A549 (cell line): ENCODE measurements around the gene C12orf75. TPM values are rescaled to one million over a fixed set of nuclear protein-coding genes. Genes with fewer than 3 reads are reported as not detected.

ENCODE experiments used
- ATAC-seq, 2 experiments: fragments of 200-7000 bp in 1 of 2; fragments of >200 bp in 1 of 2; cut with Nextera tagmentation in 1 of 2; cut with Tn5 transposase in 1 of 2; 3 replicates each; pipeline versions ENCODE4 v1.8.0 to v1.9.1; 2018 to 2020; ENCODE audit warnings: mild to moderate bottlenecking in 1 of 2, moderate library complexity in 1 of 2
- CTCF ChIA-PET: fragments of 300-600 bp; sonication (Branson Sonifier 250); formaldehyde crosslinking; extraction: SDS; loops from one replicate; lab custom pipeline; 2021; ENCODE audit warnings: antibody characterized with exemption, inconsistent platforms; lab: Yijun Ruan, JAX
- POLR2A ChIA-PET: fragments of 350-600 bp; formaldehyde crosslinking; extraction: SDS; loops from one replicate; lab custom pipeline; 2021; ENCODE audit warnings: antibody characterized with exemption, inconsistent platforms; lab: Yijun Ruan, JAX
- DNase-seq, 2 experiments: peaks; one replicate each; pipeline versions ENCODE4 v3.0.0 to v3.0.0-alpha.2; 2011 to 2016; ENCODE audit warnings: low read depth in 1 of 2, low spot score in 1 of 2
- FAIRE-seq: peaks from 2 replicates; lab custom pipeline; 2011; peaks lifted over from hg19 to GRCh38; lab: Jason Lieb, UNC
- H3K27ac ChIP-seq, 2 experiments: fragments of >200 bp; sonication (Bioruptor Twin); formaldehyde crosslinking; 3 replicates each; pipeline ENCODE4 v1.5.1; 2016 to 2017
- H3K4me1 ChIP-seq: fragments of >200 bp; sonication (Bioruptor Twin); formaldehyde crosslinking; 3 replicates; pipeline ENCODE4 v1.6.1; 2016
- H3K4me2 ChIP-seq: fragments of >200 bp; sonication (Bioruptor Twin); formaldehyde crosslinking; 3 replicates; pipeline ENCODE4 v1.6.1; 2016
- H3K4me3 ChIP-seq: fragments of >200 bp; sonication (Bioruptor Twin); formaldehyde crosslinking; 3 replicates; pipeline ENCODE4 v1.5.1; 2016
- H3K9me3 ChIP-seq: fragments of >200 bp; sonication (Bioruptor Twin); formaldehyde crosslinking; 3 replicates; pipeline ENCODE4 v1.6.1; 2016
- BHLHE40 ChIP-seq: IDR thresholded peaks from 2 replicates; pipeline ENCODE4 v1.6.1; 2012; ENCODE audit warnings: low read depth, low read length, inconsistent platforms
- CBX8 ChIP-seq: fragments of 200-600 bp; sonication (generic); IDR thresholded peaks from 2 replicates; pipeline ENCODE4 v1.6.1; 2016
- EHF ChIP-seq: fragments of 250-450 bp; sonication (Bioruptor Pico); IDR thresholded peaks from 2 replicates; pipeline ENCODE4 v1.5.0; 2020; ENCODE audit warnings: mild to moderate bottlenecking
- FOSB ChIP-seq: fragments of 250-450 bp; sonication (Bioruptor Pico); IDR thresholded peaks from 2 replicates; pipeline ENCODE4 v1.5.0; 2020; ENCODE audit warnings: mild to moderate bottlenecking, moderate library complexity
- GATA3 ChIP-seq: IDR thresholded peaks from 2 replicates; pipeline ENCODE4 v1.6.1; 2012; ENCODE audit warnings: borderline replicate concordance
- HOXA7 ChIP-seq: fragments of 250-450 bp; sonication (Bioruptor Pico); IDR thresholded peaks from 2 replicates; pipeline ENCODE4 v1.5.0; 2020; ENCODE audit warnings: mild to moderate bottlenecking, moderate library complexity
- NFE2L2 ChIP-seq: fragments of 150-350 bp; conservative IDR thresholded peaks from 2 replicates; pipeline ENCODE4 v1.6.1; 2014; ENCODE audit warnings: low read length
- NPAS2 ChIP-seq: fragments of 250-450 bp; sonication (Bioruptor Pico); IDR thresholded peaks from 2 replicates; pipeline ENCODE4 v1.8.0; 2022; ENCODE audit warnings: mild to moderate bottlenecking, moderate library complexity, borderline replicate concordance
- POLR2A ChIP-seq: IDR thresholded peaks from 2 replicates; pipeline ENCODE4 v1.6.1; 2012; ENCODE audit warnings: mild to moderate bottlenecking, low read length
- RFX5 ChIP-seq: fragments of 450-650 bp; IDR thresholded peaks from 2 replicates; pipeline ENCODE4 v1.7.1; 2014; ENCODE audit warnings: antibody characterized with exemption, mild to moderate bottlenecking, moderate library complexity
- SREBF2 ChIP-seq: fragments of 450-650 bp; IDR thresholded peaks from 2 replicates; pipeline ENCODE4 v1.6.1; 2014; ENCODE audit warnings: mild to moderate bottlenecking, moderate library complexity
- ZFP36 ChIP-seq: fragments of 450-650 bp; IDR thresholded peaks from 2 replicates; pipeline ENCODE4 v1.6.1; 2014; ENCODE audit warnings: borderline replicate concordance; ENCODE audit not compliant: partially characterized antibody
- ZSCAN20 ChIP-seq: fragments of 250-450 bp; sonication (Bioruptor Pico); IDR thresholded peaks from 2 replicates; pipeline ENCODE4 v1.8.0; 2022; ENCODE audit warnings: mild to moderate bottlenecking, moderate library complexity
- WGBS: methylation state at CpG from one replicate; pipeline ENCODE4 v1.1.6; 2017; ENCODE audit errors: missing lambda C conversion rate; 5-methylcytosine and 5-hydroxymethylcytosine counted together
- polyA plus RNA-seq, 4 experiments: library from polyadenylated mRNA; depleted of rRNA in 3 of 4; stranded (reverse); fragments of >200 nt; fragmentation: RNase III in 1 of 4; extraction: RNeasy Plus Mini Kit Qiagen cat#74134 plus additional on column Dnase treatment in 1 of 4; gene quantifications; 2 replicates in 3 of 4; 3 replicates in 1 of 4; pipeline ENCODE4 v1.2.3, GENCODE V29; 2011 to 2017
- TF ChIP-seq, protein P1 (sequence below): IDR thresholded peaks from 2 replicates; pipeline ENCODE4 v1.6.1; 2012
- TF ChIP-seq, protein P2 (sequence below): IDR thresholded peaks from 2 replicates; pipeline ENCODE4 v1.6.1; 2012; ENCODE audit warnings: low read depth, borderline replicate concordance
- TF ChIP-seq, protein P3 (sequence below): fragments of 200-600 bp; sonication (generic); IDR thresholded peaks from 2 replicates; pipeline ENCODE4 v1.6.1; 2016; ENCODE audit warnings: antibody characterized with exemption, mild to moderate bottlenecking, moderate library complexity
- TF ChIP-seq, protein P4 (sequence below): fragments of >200 bp; sonication (Bioruptor Twin); formaldehyde crosslinking; IDR thresholded peaks from 2 replicates; pipeline ENCODE4 v1.6.1; 2016
- TF ChIP-seq, protein P5 (sequence below): fragments of 250-450 bp; sonication (Bioruptor Pico); IDR thresholded peaks from 2 replicates; pipeline ENCODE4 v1.5.0; 2020; ENCODE audit warnings: low read depth, mild to moderate bottlenecking, moderate library complexity
- TF ChIP-seq, protein P6 (sequence below): fragments of 450-650 bp; IDR thresholded peaks from 2 replicates; pipeline ENCODE4 v1.6.1; 2014; ENCODE audit warnings: antibody characterized with exemption
- TF ChIP-seq, protein P7 (sequence below): fragments of 250-450 bp; sonication (Bioruptor Pico); IDR thresholded peaks from 2 replicates; pipeline ENCODE4 v1.5.0; 2021; ENCODE audit warnings: mild to moderate bottlenecking, moderate library complexity, borderline replicate concordance
- TF ChIP-seq, protein P8 (sequence below): fragments of >200 bp; sonication (Bioruptor Twin); formaldehyde crosslinking; IDR thresholded peaks from 3 replicates; pipeline ENCODE4 v1.5.1; 2016
- TF ChIP-seq, protein P9 (sequence below): fragments of >200 bp; sonication (Bioruptor Twin); formaldehyde crosslinking; IDR thresholded peaks from 3 replicates; pipeline ENCODE4 v1.6.1; 2016

The C12orf75 gene
- polyA plus RNA-seq, 2 of the 4 experiments (the other 2 are of a cell fraction): 210 to 298 TPM

DNA sequence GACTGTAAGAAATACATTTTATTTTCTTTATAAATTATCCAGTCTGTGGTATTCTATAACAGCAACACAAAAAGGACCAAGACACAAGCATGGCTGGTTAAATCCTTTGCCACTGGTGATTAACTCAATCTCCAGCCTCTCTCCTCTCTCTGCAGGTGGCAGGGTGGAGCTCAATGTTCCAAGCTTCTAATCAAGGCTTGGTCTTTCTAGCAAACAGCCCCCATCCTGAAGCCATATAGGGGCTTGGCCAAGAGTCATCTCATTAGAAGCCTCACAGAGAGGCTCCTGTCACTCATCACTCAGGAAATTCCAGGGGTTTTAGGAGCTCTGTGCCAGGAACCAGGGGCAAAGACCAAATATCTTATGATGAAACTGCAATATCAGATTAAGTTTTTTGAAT, 12.0 kb downstream of the C12orf75 start:
- POLR2A ChIA-PET: no interaction called here
- TF ChIP-seq, protein P1, sequence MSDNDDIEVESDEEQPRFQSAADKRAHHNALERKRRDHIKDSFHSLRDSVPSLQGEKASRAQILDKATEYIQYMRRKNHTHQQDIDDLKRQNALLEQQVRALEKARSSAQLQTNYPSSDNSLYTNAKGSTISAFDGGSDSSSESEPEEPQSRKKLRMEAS: no peak
- TF ChIP-seq POLR2A: no peak
- H3K9me3 ChIP-seq: peaks cover 8% of the 10 kb centered on the region; the same call in 2 of the 3 replicates
- CTCF ChIA-PET: interaction anchor here (1.3 to 1.5 kb wide), 2 partner anchors 10 to 22 kb away, joined by 3 to 4 read pairs; no protein-coding TSS in a partner anchor
- no peak for FAIRE-seq
- 0 out of 3 replicates have a peak overlapping the region, but pooled peaks have one; percentile 8 for H3K4me2 ChIP-seq
- DNase-seq: no peak
- 0 out of 6 replicates have a peak, but pooled peaks of 1 of the 2 experiments have one; percentile 34 for ATAC-seq
- H3K4me3 ChIP-seq: no peak overlapping the region
- peaks cover 16% of the 10 kb centered on the region for H3K4me1 ChIP-seq
- peak overlapping the region in 1 of 2 experiments; percentile 7; a peak in 1 of 6 replicates for H3K27ac ChIP-seq

DNA sequence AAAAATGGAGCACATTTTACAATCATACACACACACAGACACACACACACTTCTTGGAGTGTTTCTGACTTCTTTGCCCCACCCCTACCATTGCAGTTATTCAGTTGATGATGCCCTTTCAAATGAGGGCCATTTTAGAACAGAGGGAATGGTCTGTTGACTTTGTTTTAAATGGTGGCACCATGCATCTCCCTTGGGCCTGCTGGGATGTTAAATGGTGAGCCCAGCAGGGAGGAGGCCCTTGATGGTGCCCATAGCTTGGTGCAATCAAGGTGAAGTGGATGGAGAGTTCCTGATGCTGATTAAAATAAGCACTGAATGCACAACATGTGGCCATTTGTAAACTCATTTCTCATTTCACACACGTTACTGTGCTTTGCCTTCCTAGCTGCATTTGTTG, 13.3 kb downstream of the C12orf75 start:
- peaks cover 8% of the 10 kb centered on the region; the same call in 2 of the 3 replicates for H3K9me3 ChIP-seq
- no peak for DNase-seq
- H3K4me1 ChIP-seq: peaks cover 13% of the 10 kb centered on the region; the same call in 2 of the 3 replicates
- WGBS: 97% methylated on average over 1 of the region's 1 CpG
- no peak overlapping the region for H3K27ac ChIP-seq
- no peak for ATAC-seq
- no peak overlapping the region for H3K4me3 ChIP-seq
- ChIA-PET POLR2A (no interaction called here), CTCF (interaction anchor here (0.9 to 1.3 kb wide), 2 partner anchors 8 to 39 kb away, joined by 3 to 5 read pairs; no protein-coding TSS in a partner anchor)
- H3K4me2 ChIP-seq: no peak overlapping the region
- no peak for TF ChIP-seq ZSCAN20 (CRISPR knock-in tag)
- FAIRE-seq: peak; percentile 7

DNA sequence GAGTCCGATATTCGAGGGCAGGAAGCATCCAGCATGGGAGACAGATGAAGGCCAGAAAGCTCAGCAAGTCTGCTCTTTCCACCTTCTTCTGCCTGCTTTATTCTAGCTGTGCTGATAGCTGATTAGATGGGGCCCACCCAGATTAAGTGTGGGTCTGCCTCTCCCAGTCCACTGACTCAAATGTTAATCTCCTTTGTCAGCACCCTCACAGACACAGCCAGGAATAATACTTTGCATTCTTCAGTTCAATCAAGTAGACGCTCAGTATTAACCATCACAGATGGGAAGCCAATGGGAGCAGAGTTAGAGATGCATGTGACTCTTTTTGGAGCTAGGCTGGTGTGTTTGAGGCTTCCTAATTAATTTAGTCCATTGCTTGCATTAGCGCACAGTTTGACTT, 17.0 kb downstream of the C12orf75 start:
- DNase-seq (no peak), FAIRE-seq (no peak), ATAC-seq (no peak)
- no peak overlapping the region for H3K4me3 ChIP-seq
- H3K4me1 ChIP-seq: peaks cover 20% of the 10 kb centered on the region
- no peaks in the 10 kb centered on the region for H3K9me3 ChIP-seq
- ChIA-PET CTCF (interaction anchor here (0.7 to 1.9 kb wide), 4 partner anchors 9 to 389 kb away, joined by 3 to 5 read pairs (median 3); partner anchors contain the start of gene SLC41A2), POLR2A (no interaction called here)
- WGBS: 94% methylated on average over 4 of the region's 4 CpGs
- H3K27ac ChIP-seq: peak overlapping the region in 1 of 2 experiments; percentile 29; a peak in 1 of 6 replicates
- H3K4me2 ChIP-seq: no peak overlapping the region
- no peak for TF ChIP-seq HOXA7 (CRISPR knock-in tag)
- TF ChIP-seq, protein P2, sequence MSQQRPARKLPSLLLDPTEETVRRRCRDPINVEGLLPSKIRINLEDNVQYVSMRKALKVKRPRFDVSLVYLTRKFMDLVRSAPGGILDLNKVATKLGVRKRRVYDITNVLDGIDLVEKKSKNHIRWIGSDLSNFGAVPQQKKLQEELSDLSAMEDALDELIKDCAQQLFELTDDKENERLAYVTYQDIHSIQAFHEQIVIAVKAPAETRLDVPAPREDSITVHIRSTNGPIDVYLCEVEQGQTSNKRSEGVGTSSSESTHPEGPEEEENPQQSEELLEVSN: no peak
- TF ChIP-seq NFE2L2: no peak
- no peak for TF ChIP-seq EHF
- TF ChIP-seq, protein P3, sequence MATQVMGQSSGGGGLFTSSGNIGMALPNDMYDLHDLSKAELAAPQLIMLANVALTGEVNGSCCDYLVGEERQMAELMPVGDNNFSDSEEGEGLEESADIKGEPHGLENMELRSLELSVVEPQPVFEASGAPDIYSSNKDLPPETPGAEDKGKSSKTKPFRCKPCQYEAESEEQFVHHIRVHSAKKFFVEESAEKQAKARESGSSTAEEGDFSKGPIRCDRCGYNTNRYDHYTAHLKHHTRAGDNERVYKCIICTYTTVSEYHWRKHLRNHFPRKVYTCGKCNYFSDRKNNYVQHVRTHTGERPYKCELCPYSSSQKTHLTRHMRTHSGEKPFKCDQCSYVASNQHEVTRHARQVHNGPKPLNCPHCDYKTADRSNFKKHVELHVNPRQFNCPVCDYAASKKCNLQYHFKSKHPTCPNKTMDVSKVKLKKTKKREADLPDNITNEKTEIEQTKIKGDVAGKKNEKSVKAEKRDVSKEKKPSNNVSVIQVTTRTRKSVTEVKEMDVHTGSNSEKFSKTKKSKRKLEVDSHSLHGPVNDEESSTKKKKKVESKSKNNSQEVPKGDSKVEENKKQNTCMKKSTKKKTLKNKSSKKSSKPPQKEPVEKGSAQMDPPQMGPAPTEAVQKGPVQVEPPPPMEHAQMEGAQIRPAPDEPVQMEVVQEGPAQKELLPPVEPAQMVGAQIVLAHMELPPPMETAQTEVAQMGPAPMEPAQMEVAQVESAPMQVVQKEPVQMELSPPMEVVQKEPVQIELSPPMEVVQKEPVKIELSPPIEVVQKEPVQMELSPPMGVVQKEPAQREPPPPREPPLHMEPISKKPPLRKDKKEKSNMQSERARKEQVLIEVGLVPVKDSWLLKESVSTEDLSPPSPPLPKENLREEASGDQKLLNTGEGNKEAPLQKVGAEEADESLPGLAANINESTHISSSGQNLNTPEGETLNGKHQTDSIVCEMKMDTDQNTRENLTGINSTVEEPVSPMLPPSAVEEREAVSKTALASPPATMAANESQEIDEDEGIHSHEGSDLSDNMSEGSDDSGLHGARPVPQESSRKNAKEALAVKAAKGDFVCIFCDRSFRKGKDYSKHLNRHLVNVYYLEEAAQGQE: no peak
- TF ChIP-seq, protein P4, sequence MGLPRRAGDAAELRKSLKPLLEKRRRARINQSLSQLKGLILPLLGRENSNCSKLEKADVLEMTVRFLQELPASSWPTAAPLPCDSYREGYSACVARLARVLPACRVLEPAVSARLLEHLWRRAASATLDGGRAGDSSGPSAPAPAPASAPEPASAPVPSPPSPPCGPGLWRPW: no peak
- no peak for TF ChIP-seq GATA3
- TF ChIP-seq, protein P5, sequence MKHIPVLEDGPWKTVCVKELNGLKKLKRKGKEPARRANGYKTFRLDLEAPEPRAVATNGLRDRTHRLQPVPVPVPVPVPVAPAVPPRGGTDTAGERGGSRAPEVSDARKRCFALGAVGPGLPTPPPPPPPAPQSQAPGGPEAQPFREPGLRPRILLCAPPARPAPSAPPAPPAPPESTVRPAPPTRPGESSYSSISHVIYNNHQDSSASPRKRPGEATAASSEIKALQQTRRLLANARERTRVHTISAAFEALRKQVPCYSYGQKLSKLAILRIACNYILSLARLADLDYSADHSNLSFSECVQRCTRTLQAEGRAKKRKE: no peak
- TF ChIP-seq BHLHE40: no peak
- TF ChIP-seq, protein P6, sequence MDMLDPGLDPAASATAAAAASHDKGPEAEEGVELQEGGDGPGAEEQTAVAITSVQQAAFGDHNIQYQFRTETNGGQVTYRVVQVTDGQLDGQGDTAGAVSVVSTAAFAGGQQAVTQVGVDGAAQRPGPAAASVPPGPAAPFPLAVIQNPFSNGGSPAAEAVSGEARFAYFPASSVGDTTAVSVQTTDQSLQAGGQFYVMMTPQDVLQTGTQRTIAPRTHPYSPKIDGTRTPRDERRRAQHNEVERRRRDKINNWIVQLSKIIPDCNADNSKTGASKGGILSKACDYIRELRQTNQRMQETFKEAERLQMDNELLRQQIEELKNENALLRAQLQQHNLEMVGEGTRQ: no peak
- TF ChIP-seq SREBF2: no peak
- TF ChIP-seq, protein P7, sequence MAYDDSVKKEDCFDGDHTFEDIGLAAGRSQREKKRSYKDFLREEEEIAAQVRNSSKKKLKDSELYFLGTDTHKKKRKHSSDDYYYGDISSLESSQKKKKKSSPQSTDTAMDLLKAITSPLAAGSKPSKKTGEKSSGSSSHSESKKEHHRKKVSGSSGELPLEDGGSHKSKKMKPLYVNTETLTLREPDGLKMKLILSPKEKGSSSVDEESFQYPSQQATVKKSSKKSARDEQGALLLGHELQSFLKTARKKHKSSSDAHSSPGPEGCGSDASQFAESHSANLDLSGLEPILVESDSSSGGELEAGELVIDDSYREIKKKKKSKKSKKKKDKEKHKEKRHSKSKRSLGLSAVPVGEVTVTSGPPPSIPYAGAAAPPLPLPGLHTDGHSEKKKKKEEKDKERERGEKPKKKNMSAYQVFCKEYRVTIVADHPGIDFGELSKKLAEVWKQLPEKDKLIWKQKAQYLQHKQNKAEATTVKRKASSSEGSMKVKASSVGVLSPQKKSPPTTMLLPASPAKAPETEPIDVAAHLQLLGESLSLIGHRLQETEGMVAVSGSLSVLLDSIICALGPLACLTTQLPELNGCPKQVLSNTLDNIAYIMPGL: no peak
- TF ChIP-seq FOSB (CRISPR knock-in tag): no peak
- TF ChIP-seq CBX8: no peak
- TF ChIP-seq, protein P8, sequence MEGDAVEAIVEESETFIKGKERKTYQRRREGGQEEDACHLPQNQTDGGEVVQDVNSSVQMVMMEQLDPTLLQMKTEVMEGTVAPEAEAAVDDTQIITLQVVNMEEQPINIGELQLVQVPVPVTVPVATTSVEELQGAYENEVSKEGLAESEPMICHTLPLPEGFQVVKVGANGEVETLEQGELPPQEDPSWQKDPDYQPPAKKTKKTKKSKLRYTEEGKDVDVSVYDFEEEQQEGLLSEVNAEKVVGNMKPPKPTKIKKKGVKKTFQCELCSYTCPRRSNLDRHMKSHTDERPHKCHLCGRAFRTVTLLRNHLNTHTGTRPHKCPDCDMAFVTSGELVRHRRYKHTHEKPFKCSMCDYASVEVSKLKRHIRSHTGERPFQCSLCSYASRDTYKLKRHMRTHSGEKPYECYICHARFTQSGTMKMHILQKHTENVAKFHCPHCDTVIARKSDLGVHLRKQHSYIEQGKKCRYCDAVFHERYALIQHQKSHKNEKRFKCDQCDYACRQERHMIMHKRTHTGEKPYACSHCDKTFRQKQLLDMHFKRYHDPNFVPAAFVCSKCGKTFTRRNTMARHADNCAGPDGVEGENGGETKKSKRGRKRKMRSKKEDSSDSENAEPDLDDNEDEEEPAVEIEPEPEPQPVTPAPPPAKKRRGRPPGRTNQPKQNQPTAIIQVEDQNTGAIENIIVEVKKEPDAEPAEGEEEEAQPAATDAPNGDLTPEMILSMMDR: no peak
- TF ChIP-seq, protein P9, sequence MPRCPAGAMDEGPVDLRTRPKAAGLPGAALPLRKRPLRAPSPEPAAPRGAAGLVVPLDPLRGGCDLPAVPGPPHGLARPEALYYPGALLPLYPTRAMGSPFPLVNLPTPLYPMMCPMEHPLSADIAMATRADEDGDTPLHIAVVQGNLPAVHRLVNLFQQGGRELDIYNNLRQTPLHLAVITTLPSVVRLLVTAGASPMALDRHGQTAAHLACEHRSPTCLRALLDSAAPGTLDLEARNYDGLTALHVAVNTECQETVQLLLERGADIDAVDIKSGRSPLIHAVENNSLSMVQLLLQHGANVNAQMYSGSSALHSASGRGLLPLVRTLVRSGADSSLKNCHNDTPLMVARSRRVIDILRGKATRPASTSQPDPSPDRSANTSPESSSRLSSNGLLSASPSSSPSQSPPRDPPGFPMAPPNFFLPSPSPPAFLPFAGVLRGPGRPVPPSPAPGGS: no peak
- TF ChIP-seq RFX5: no peak
- no peak for TF ChIP-seq NPAS2
- TF ChIP-seq ZFP36: no peak
